Ovary (tissue), 3 donors: ENCODE measurements around the gene SRRM5.

Source experiments
- EP300 ChIP-seq: sonication (generic); formaldehyde crosslinking; IDR thresholded peaks from one replicate; pipeline ENCODE4 v1.6.1; 2017; ENCODE audit warnings: antibody characterized with exemption
- POLR2A ChIP-seq: fragments of 450-650 bp; IDR thresholded peaks from one replicate; pipeline ENCODE4 v1.6.1; 2017; ENCODE audit warnings: antibody characterized with exemption, mild to moderate bottlenecking, moderate library complexity
- TF ChIP-seq, protein P1 (sequence below), 3 donors: fragments of 450-650 bp in 2 of 3; fragments of 200-600 bp in 1 of 3; IDR thresholded peaks; one replicate each; pipeline versions ENCODE4 v1.5.1 to v1.8.0; 2016 to 2022; ENCODE audit warnings: antibody characterized with exemption in 3 of 3, mild to moderate bottlenecking in 1 of 3
- donor health status: DM: no; HTN: no; CAD: no.

DNA sequence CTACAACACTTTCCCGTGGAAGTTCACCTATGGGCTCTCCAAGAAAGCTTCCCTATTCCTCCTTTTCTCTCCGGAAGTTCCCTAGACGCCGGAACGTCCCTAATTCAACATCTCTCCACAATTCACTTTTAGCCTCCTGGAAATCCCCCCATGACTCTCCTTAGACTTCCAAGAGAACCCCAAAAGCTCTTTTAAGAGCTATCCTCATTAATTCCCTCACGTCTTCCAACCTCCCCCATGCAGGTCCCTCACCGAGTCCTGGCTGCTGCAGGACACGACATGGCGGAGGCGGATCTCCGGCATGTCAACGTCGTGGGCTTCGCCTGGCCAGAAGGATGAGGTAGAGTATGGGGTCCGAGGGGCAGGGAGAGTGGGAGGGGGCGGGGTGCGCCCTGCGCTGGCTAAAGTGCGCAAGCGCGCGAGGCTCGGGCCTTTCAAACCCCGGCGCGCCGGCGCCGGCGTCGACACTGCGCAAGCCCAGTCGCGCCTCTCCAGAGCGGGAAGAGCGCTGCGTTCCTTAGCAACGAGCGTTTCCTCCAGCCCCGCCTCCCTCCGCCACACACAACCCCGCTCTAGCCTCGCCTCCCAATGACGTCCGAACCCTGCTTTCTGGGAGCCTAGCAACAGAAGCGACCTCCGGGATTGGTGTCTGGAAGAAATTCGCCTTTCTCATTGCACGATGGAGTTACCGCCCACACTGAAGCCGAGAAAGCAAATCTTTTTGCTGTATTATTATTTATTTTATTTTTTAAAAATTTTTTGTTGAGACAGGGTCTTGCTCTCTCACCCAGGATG is 36.5 kb upstream of the SRRM5 start, which contains the start of the genes PINLYP and XRCC1:
- TF ChIP-seq POLR2A, result peak; percentile 38
- TF ChIP-seq, protein P1, sequence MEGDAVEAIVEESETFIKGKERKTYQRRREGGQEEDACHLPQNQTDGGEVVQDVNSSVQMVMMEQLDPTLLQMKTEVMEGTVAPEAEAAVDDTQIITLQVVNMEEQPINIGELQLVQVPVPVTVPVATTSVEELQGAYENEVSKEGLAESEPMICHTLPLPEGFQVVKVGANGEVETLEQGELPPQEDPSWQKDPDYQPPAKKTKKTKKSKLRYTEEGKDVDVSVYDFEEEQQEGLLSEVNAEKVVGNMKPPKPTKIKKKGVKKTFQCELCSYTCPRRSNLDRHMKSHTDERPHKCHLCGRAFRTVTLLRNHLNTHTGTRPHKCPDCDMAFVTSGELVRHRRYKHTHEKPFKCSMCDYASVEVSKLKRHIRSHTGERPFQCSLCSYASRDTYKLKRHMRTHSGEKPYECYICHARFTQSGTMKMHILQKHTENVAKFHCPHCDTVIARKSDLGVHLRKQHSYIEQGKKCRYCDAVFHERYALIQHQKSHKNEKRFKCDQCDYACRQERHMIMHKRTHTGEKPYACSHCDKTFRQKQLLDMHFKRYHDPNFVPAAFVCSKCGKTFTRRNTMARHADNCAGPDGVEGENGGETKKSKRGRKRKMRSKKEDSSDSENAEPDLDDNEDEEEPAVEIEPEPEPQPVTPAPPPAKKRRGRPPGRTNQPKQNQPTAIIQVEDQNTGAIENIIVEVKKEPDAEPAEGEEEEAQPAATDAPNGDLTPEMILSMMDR (IDR thresholded peaks at IDR 0.05), result no peak
- no peak for TF ChIP-seq EP300
